Measurements from ENCODE around the gene TBC1D10B.
"Not testable (repeated sequence)": the region's sequence is repeated elsewhere in the genome, so short reads cannot be mapped to it uniquely, and the experiment has no call there.

TBC1D10B gene

GRCh38 chr16:30318647-30319046 lies 51.6 kb downstream of the TBC1D10B start:
- DNase-seq, result not testable (repeated sequence)

GRCh38 chr16:30310937-30311336 lies 59.4 kb downstream of the TBC1D10B start:
- not testable (repeated sequence) for DNase-seq

DNA sequence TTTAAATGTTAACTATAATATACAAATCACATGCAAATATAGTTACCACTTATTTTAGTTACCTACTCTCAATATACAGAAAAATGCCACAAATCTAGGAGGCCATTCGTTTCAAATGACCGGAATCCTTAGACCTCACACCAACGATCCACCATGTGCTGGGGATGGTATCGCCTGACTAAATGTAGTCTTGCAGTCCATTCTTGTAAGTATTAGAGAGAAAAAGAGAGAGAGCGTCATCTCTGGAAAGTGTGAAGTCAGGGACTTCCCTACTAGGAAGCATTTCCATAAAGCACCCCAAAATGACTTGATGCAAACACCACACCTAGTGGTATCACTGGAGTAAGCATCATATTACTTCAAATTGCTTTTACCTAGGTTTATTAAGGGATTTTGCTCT lies 61.0 kb downstream of the TBC1D10B start:
- not testable (repeated sequence) for DNase-seq
